GM12878 (cell line): ENCODE measurements around the gene DPF3. TPM values are rescaled to one million over a fixed set of nuclear protein-coding genes. Genes with fewer than 3 reads are reported as not detected.

Experiments used
- ATAC-seq: fragments of 200-7000 bp; cut with Tn5 transposase; 3 replicates; pipeline ENCODE4 v1.9.1; 2020; ENCODE audit warnings: mild to moderate bottlenecking, moderate library complexity
- BruUV-seq: library from RNA; stranded (reverse); fragments of 400-500 nt; replicated peaks from 2 replicates; lab custom pipeline; 2021; lab: Mats Ljungman, UMichigan
- CTCF ChIA-PET: fragments of 300-600 bp; sonication (Branson Sonifier 250); formaldehyde crosslinking; extraction: SDS; loops from one replicate; lab custom pipeline; 2021; ENCODE audit warnings: inconsistent platforms; lab: Yijun Ruan, JAX
- POLR2A ChIA-PET: fragments of 350-600 bp; formaldehyde crosslinking; extraction: SDS; loops from one replicate; lab custom pipeline; 2021; ENCODE audit warnings: inconsistent platforms; lab: Charles Lee
- RAD21 ChIA-PET: fragments of 300-600 bp; sonication (Branson Sonifier 250); formaldehyde crosslinking; loops from one replicate; lab custom pipeline; 2023; ENCODE audit warnings: antibody characterized with exemption; ENCODE audit not compliant: unreplicated experiment; lab: Charles Lee
- SMC1A ChIA-PET: fragments of 300-600 bp; sonication (Branson Sonifier 250); formaldehyde crosslinking; loops from one replicate; lab custom pipeline; 2023; ENCODE audit not compliant: unreplicated experiment, uncharacterized antibody; lab: Charles Lee
- DNase-seq: peaks from one replicate; pipeline ENCODE4 v3.0.0-alpha.2; 2011; ENCODE audit warnings: low read depth, low spot score
- FAIRE-seq: peaks from 3 replicates; lab custom pipeline; 2011; peaks lifted over from hg19 to GRCh38; lab: Jason Lieb, UNC
- H2AFZ ChIP-seq: 2 replicates; pipeline ENCODE4 v1.6.0; 2011; ENCODE audit warnings: low read depth, low read length, control low read depth; ENCODE audit not compliant: control insufficient read depth
- H3K27ac ChIP-seq: 2 replicates; pipeline ENCODE4 v1.5.1; 2011; ENCODE audit warnings: control low read depth; ENCODE audit not compliant: control insufficient read depth, insufficient read depth
- H3K27me3 ChIP-seq, 2 experiments: replicated peaks in 1 of 2; 2 replicates each; pipeline versions ENCODE4 v1.6.0 to v1.6.1; 2011; ENCODE audit warnings: low read length in 1 of 2; ENCODE audit not compliant: control insufficient read depth in 2 of 2, insufficient read depth in 2 of 2
- H3K36me3 ChIP-seq, 2 experiments: 2 replicates each; pipeline ENCODE4 v1.5.1; 2011; ENCODE audit warnings: low read length in 1 of 2; ENCODE audit not compliant: control insufficient read depth in 2 of 2, insufficient read depth in 2 of 2
- H3K4me1 ChIP-seq: 2 replicates; pipeline ENCODE4 v1.6.1; 2011; ENCODE audit warnings: mild to moderate bottlenecking, low read length, moderate library complexity, mixed read lengths; ENCODE audit not compliant: control insufficient read depth, insufficient read depth
- H3K4me2 ChIP-seq: 2 replicates; pipeline ENCODE4 v1.6.0; 2011; ENCODE audit warnings: control low read depth; ENCODE audit not compliant: control insufficient read depth, insufficient read depth
- H3K4me3 ChIP-seq: fragments of 200-600 bp; sonication (generic); 2 replicates; pipeline ENCODE4 v1.5.1; 2016
- H3K79me2 ChIP-seq: 2 replicates; pipeline ENCODE4 v1.6.0; 2011; ENCODE audit warnings: low read length; ENCODE audit not compliant: control insufficient read depth, insufficient read depth
- H3K9ac ChIP-seq: 2 replicates; pipeline ENCODE4 v1.8.0; 2011; ENCODE audit warnings: low read length, control low read depth, mixed read lengths; ENCODE audit not compliant: control insufficient read depth, insufficient read depth
- H3K9me3 ChIP-seq: replicated peaks from 3 replicates; pipeline ENCODE4 v1.5.1; 2011; ENCODE audit warnings: mild to moderate bottlenecking, low read length; ENCODE audit not compliant: control insufficient read depth, insufficient read depth
- H4K20me1 ChIP-seq: 2 replicates; pipeline ENCODE4 v1.6.0; 2011; ENCODE audit not compliant: control insufficient read depth, insufficient read depth
- BHLHE40 ChIP-seq, 2 experiments: fragments of 450-650 bp in 1 of 2; IDR thresholded peaks; 2 replicates each; pipeline ENCODE4 v1.6.1; 2011 to 2017; ENCODE audit warnings: low read depth in 2 of 2, borderline replicate concordance in 1 of 2, improper control_type of control experiment in 1 of 2, low read length in 1 of 2, mild to moderate bottlenecking in 1 of 2
- CEBPB ChIP-seq, 2 experiments: fragments of 150-350 bp in 1 of 2; IDR thresholded peaks; 2 replicates each; pipeline ENCODE4 v1.6.1; 2012 to 2014; ENCODE audit warnings: low read depth in 2 of 2, low read length in 2 of 2, borderline replicate concordance in 1 of 2, inconsistent platforms in 1 of 2
- CEBPZ ChIP-seq: fragments of 150-350 bp; IDR thresholded peaks from 2 replicates; pipeline ENCODE4 v1.6.1; 2016; ENCODE audit warnings: low read depth, low read length
- CTCF ChIP-seq, 3 experiments: IDR thresholded peaks in 2 of 3; conservative IDR thresholded peaks in 1 of 3; 2 replicates each; pipeline ENCODE4 v1.5.1; 2011; ENCODE audit warnings: low read depth in 3 of 3, low read length in 3 of 3, mild to moderate bottlenecking in 3 of 3, control low read depth in 2 of 3, moderate library complexity in 2 of 3, inconsistent platforms in 1 of 3, mixed read lengths in 1 of 3; ENCODE audit not compliant: control insufficient read depth in 2 of 3, insufficient read depth in 1 of 3; ENCODE audit errors: extremely low read depth in 1 of 3
- ELK1 ChIP-seq: IDR thresholded peaks from 2 replicates; pipeline ENCODE4 v1.6.1; 2012; ENCODE audit warnings: low read depth, low read length, improper control_type of control experiment
- IKZF1 ChIP-seq: fragments of 450-650 bp; conservative IDR thresholded peaks from 2 replicates; pipeline ENCODE4 v1.6.1; 2017; ENCODE audit warnings: antibody characterized with exemption, mild to moderate bottlenecking
- MAX ChIP-seq: IDR thresholded peaks from 2 replicates; pipeline ENCODE4 v1.6.1; 2012; ENCODE audit warnings: low read depth, low read length, improper control_type of control experiment
- MLLT1 ChIP-seq: fragments of 450-650 bp; IDR thresholded peaks from 2 replicates; pipeline ENCODE4 v1.6.1; 2016; ENCODE audit warnings: mild to moderate bottlenecking
- MTA2 ChIP-seq: fragments of 450-650 bp; IDR thresholded peaks from 2 replicates; pipeline ENCODE4 v1.6.1; 2016; ENCODE audit warnings: low read depth, mild to moderate bottlenecking, moderate library complexity
- NRF1 ChIP-seq: conservative IDR thresholded peaks from 2 replicates; pipeline ENCODE4 v1.6.1; 2011; ENCODE audit warnings: mild to moderate bottlenecking, low read depth, low read length, improper control_type of control experiment
- RAD51 ChIP-seq: fragments of 450-650 bp; IDR thresholded peaks from 2 replicates; pipeline ENCODE4 v1.6.1; 2016; ENCODE audit warnings: moderate library complexity, mild to moderate bottlenecking, inconsistent platforms
- RELB ChIP-seq: fragments of 450-650 bp; IDR thresholded peaks from 2 replicates; pipeline ENCODE4 v1.6.1; 2017; ENCODE audit warnings: low read depth, mild to moderate bottlenecking, moderate library complexity
- in situ Hi-C: fragments of 300-500 bp; cut with MboI; formaldehyde crosslinking; loops from 9 replicates; pipeline ENCODE4 v1.14.3; 2018; ENCODE audit warnings: mixed read lengths
- intact Hi-C: fragments of 100-400 bp; cut with micrococcal nuclease; formaldehyde crosslinking; loops from one replicate; pipeline ENCODE4 v1.14.2; 2022; ENCODE audit not compliant: unreplicated experiment
- polyA plus RNA-seq, 11 experiments: library from polyadenylated mRNA; depleted of rRNA in 4 of 11; unstranded in 6 of 11; stranded (reverse) in 5 of 11; fragments of >200 nt; fragmentation: Nextera tagmentation in 4 of 11; fragmentation: Illumina TruSeq in 1 of 11; extraction: Ambion mirVana in 4 of 11; extraction: Trizol in 1 of 11; gene quantifications; 1 replicate in 1 of 11; 2 replicates in 10 of 11; pipeline versions ENCODE4 v1.2.1 to v1.2.3, GENCODE V29; 2011 to 2016; ENCODE audit warnings: inconsistent platforms in 2 of 11, missing spikeins in 2 of 11, low read depth in 1 of 11
- total RNA-seq, 4 experiments: library from RNA; depleted of rRNA in 3 of 4; stranded (reverse); fragments of >200 nt in 3 of 4; fragmentation: Illumina TruSeq in 1 of 4; extraction: Trizol in 1 of 4; gene quantifications; 2 replicates each; pipeline versions ENCODE4 v1.2.1 to v1.2.3, GENCODE V29; 2013 to 2021

DPF3 gene
- total and polyA plus RNA-seq, 10 of the 15 experiments (the other 5 are each of a cell fraction or from before 2014, with no cell fraction given): 0.69 to 8.0 (median 2.2) TPM

GRCh38 chr14:72763892-72764291 lies 130.0 kb downstream of the DPF3 start (continued):
- TF ChIP-seq MAX: no peak
- TF ChIP-seq CTCF (IDR thresholded peaks at IDR 0.05 in 2 of 3, conservative IDR thresholded peaks at IDR 0.05 in 1 of 3; ENCODE audit: control insufficient read depth in 2 of 3, extremely low read depth in 1 of 3, insufficient read depth in 1 of 3, low read depth in 3 of 3, low read length in 3 of 3): no peak

GRCh38 chr14:72759670-72760069 lies 134.2 kb downstream of the DPF3 start:
- ChIA-PET CTCF (no interaction called here), POLR2A (no interaction called here)
- TF ChIP-seq MTA2 (no peak), BHLHE40 (IDR thresholded peaks at IDR 0.05; ENCODE audit: borderline replicate concordance in 1 of 2, low read depth in 2 of 2, low read length in 1 of 2) (no peak), NRF1 (no peak), IKZF1 (no peak), RAD51 (no peak), CEBPB (IDR thresholded peaks at IDR 0.05; ENCODE audit: borderline replicate concordance in 1 of 2, low read depth in 2 of 2, low read length in 2 of 2) (no peak), ELK1 (no peak), RELB (no peak), MLLT1 (no peak), CEBPZ (no peak)

More at GRCh38 chr14:72759670-72760069, 134.2 kb downstream of the DPF3 start:
- H2AFZ ChIP-seq: no peak overlapping the region
- H3K27ac ChIP-seq: no peak overlapping the region
- no peak for ATAC-seq
- no peak for FAIRE-seq
- SMC1A ChIA-PET: interaction anchor here (1.0 kb wide), 1 partner anchor 144 kb away, joined by 4 read pairs; no protein-coding TSS in a partner anchor
- no TSS peak for BruUV-seq
- no peaks in the 10 kb centered on the region for H3K4me1 ChIP-seq
- no peaks in the 10 kb centered on the region for H3K79me2 ChIP-seq
- in situ Hi-C loops: no loop called here
- RAD21 ChIA-PET: no interaction called here
- no peak overlapping the region for H3K4me3 ChIP-seq
- H3K4me2 ChIP-seq: no peak overlapping the region
- peaks cover 2% of the 10 kb centered on the region; the same call in 2 of the 3 replicates for H3K9me3 ChIP-seq
- DNase-seq: no peak
- intact Hi-C loops: no loop called here
- no peak overlapping the region for H3K9ac ChIP-seq
- no peaks in the 10 kb centered on the region for H3K27me3 ChIP-seq
- no peaks in the 10 kb centered on the region for H3K36me3 ChIP-seq
- no peaks in the 10 kb centered on the region for H4K20me1 ChIP-seq
